GM18508 (cell line): Measurements from ENCODE around the gene FAM222A.

Experiments
- ATAC-seq: cut with Tn5 transposase; IDR thresholded peaks from one replicate; pipeline ENCODE4 v1.9.1; 2021; ENCODE audit warnings: moderate number of reproducible peaks; ENCODE audit not compliant: insufficient read depth, unreplicated experiment

FAM222A gene

DNA sequence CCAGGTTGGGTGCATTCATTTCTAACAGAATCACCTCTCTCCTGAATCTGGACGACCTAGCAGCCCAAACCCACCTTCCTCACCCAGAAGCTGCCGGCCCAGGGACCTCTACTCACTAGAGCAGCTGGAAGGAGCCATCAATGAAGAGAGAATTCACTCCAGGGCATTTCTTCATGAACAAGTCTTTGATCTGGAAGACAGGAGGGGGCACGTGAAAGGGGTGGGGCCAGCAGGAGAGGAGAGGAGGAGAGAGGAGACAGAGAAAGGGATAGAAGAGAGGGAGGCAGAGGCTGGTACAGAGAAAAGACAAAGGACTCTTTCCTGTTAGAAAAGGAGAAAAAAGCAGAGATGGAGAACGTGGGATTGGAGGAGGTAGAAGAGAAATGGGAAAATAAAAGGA, 79.8 kb downstream of the FAM222A start:
- ATAC-seq = no peak

DNA sequence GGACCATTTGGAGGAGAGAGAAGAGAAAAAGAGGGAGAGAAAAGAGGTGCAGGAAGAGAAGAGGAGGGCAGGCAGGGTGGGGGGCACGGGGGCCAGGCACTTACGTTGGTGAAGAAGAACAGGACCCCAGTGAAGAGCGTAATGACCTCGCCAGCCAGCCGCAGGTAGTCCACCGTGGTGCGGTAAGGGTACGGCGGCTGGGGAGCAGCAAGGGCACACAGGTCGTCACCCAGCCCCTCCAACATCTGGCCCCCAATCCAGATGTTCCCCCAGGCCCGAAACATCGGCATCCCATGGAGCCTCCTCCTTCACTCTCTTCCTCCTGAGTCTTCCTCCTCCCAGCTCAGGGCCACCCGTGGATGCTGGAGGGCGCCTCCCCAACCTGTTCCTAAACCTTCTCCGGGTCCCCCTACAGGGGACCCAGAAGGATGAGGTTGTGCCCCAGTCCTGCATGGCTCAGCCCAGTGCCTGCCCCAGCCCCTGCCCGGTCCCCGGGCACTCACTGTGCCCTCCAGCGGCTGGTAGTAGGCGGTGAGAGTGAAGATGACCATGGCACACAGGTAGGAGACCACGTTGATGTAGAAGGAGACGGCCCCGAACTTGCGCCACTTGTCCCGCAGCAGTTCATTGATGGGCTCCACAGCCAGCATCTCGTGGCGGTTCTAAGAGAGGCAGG, 80.3 kb downstream of the FAM222A start:
- ATAC-seq = no peak

DNA sequence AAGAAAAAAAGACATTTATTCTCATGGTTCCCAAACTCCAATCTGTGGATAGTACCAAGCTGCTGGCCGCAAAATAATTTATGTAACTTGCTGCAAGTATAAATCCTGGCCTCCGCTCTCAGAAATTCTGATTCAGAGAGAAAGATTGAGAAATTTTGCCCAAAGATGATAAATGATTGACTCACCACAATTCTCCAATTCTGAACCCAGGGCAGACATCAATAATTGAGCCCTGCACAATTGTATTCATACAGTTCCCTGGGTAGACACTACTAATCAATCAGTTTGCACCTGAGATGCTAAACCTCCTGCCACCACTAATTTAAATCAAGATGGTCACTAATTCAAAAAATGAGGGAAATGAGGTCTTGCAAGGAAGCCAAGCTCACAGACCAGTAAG, 81.4 kb downstream of the FAM222A start:
- no peak for ATAC-seq

- ATAC-seq = no peak
Measured at GRCh38 chr12:109796057-109796456, 82.4 kb downstream of the FAM222A start.

- no peak for ATAC-seq
Measured at GRCh38 chr12:109797905-109798669, 84.5 kb downstream of the FAM222A start.

DNA sequence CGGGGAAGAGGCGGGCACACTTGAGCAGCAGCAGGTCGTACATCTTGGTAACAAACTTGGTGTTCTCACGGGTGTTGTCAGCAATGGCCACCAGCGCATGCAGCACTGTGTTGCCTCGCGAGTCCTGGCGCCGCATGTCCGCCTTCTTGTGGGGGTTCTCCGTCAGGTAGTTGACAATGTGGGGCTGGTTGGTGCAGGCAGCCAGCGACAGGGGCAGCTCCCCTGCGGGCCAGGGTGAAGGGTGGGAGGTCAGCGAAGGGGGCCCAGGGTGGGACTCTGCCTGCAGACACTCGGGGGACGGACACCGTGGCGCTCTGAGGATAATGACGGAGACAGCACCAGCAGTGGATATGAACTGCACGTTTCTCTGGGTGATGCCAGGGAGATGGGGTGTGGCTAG, 85.1 kb downstream of the FAM222A start:
- ATAC-seq = no peak

- ATAC-seq = no peak
Measured at GRCh38 chr12:109800536-109800935, 86.9 kb downstream of the FAM222A start.

GRCh38 chr12:109802828-109803227, 89.2 kb downstream of the FAM222A start:
- no peak for ATAC-seq

DNA sequence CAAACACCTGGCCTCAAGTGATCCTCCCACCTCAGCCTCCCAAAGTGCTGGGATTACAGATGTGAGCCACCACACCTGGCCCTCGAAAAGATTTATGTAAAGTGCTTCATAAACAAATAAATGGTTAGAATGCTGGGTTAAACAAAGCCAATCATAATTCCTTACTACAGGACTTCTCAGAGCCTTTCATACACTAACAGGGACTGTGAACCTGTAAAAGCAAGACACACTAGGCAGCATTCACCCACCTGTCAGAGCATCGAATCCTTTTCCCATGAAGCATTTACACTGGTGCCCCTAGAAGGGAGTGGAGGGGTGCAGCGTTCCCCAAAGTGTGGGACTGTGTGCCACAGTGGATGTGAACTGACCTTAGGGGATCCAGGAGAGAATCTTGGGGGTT, 90.1 kb downstream of the FAM222A start:
- no peak for ATAC-seq

DNA sequence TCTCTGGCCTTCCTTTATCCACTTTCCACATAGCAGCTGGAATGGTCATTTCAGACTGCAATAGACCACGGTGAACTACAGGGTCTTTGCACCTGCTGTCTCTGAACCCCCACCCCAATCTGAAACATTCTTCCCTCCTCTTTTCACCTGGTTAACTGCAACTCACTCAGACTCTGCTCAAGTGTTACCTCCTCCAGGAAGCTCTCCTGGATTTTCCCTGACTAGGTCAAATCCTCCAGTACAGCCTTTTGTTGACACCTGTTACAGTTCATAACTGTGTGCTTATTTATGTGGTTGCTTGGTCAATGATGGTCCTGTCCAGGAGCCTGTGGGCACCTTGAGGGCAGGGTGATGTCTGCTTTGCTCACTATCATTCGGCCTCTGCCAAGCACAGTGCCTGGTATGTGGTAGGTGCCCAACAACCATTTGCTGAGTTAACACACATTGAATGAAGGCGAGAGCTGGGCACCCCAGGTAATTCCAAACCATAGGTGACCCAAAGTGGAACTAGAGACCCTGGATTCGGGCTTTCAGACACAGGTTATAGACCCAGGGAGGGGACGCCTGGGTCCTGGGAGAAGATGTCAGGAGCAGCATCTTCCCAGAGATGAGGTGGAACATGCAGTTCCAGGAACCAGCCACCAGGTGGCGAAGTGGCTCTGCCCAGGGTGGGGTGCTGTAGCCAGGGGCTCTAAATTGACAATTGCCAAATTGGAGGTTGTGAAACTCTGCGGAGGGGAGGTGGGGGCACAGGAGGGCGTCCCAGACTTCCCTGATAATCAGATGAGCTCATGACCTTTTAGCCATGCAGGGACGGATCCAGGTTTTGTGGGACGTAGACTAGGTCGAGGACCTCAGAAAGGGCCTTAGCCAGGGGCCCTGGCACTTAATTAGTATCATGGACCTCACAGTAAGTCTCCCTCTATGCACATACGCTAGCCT, 91.5 kb downstream of the FAM222A start:
- ATAC-seq = no peak

GRCh38 chr12:109807954-109808643, 94.5 kb downstream of the FAM222A start:
- ATAC-seq = no peak

- ATAC-seq = no peak
Measured at GRCh38 chr12:109808876-109809646, 95.4 kb downstream of the FAM222A start.

- ATAC-seq = no peak
Measured at GRCh38 chr12:109810954-109811623, 97.5 kb downstream of the FAM222A start.

DNA sequence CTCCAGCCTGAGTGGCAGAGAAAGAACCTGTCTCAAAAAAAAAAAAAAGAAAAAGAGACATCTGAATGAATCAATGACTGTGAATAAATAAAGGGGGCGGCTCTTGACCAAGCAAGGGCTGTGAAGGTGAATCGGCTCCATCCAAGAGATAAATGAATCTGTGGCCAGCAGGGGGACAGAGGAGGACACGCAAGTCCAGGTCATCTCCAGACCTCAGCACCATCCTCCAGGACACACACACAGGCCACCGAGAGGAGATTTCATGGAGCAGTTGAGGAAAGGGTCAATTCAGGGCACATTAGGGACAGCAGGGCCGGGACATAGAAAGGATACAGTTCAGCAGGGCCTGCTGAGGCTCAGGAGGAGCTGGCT, 98.0 kb downstream of the FAM222A start:
- ATAC-seq = no peak

- no peak for ATAC-seq
Measured at GRCh38 chr12:109813810-109814416, 100.3 kb downstream of the FAM222A start.

GRCh38 chr12:109814600-109815150, 101.0 kb downstream of the FAM222A start:
- ATAC-seq = no peak

DNA sequence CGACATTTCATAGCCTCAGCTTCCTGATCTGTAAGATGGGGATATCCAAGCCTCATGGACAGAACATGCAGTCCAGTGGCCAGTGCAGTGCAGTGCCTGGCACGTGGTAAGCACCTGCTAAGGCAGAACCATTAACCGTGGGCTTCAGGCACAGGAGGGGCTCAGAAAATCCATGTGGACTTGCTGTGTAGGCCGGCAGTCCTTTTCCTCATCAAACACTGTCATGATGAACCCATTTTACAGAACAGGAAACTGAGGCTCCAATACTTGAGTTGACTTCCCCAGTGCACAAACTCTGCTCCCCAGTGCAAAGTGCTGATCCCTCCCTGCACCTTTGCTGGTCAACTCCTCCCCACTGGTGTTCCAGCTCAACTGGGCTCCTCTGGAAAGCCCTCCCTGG, 101.6 kb downstream of the FAM222A start:
- no peak for ATAC-seq
